Effector memory CD4-positive, alpha-beta T cell (primary cell): Measurements from ENCODE around the gene STIM1.

ENCODE experiments used
- DNase-seq, 3 donors: peaks; one replicate each; pipeline ENCODE4 v3.0.0-alpha.2; 2020
- H3K27ac ChIP-seq: 2 replicates; pipeline ENCODE4 v1.7.0; 2013; ENCODE audit warnings: mild to moderate bottlenecking, low read length, moderate library complexity; ENCODE audit not compliant: insufficient read depth, poor library complexity, severe bottlenecking
- H3K27me3 ChIP-seq: replicated peaks from 2 replicates; pipeline ENCODE4 v1.7.0; 2013; ENCODE audit warnings: mild to moderate bottlenecking, low read length; ENCODE audit not compliant: insufficient read depth, control insufficient read depth, poor library complexity, severe bottlenecking
- H3K36me3 ChIP-seq: 2 replicates; pipeline ENCODE4 v1.7.0; 2013; ENCODE audit warnings: mild to moderate bottlenecking, low read length, moderate library complexity; ENCODE audit not compliant: control insufficient read depth, insufficient read depth
- H3K4me1 ChIP-seq: 2 replicates; pipeline ENCODE4 v1.7.0; 2013; ENCODE audit warnings: low read length, mild to moderate bottlenecking; ENCODE audit not compliant: control insufficient read depth, insufficient read depth, poor library complexity, severe bottlenecking
- H3K4me3 ChIP-seq: 2 replicates; pipeline ENCODE4 v1.7.0; 2013; ENCODE audit warnings: low read length, low read depth, mild to moderate bottlenecking; ENCODE audit not compliant: insufficient read depth, poor library complexity, severe bottlenecking
- H3K9me3 ChIP-seq: 2 replicates; pipeline ENCODE4 v1.7.0; 2013; ENCODE audit warnings: mild to moderate bottlenecking, low read length, moderate library complexity; ENCODE audit not compliant: control insufficient read depth

The STIM1 gene

GRCh38 chr11:3838504-3838903 is 17.0 kb upstream of the STIM1 start:
- H3K4me1 ChIP-seq = peaks cover 58% of the 10 kb centered on the region
- peak overlapping the region; percentile 78 for H3K4me3 ChIP-seq
- H3K9me3 ChIP-seq = no peaks in the 10 kb centered on the region
- no peaks in the 10 kb centered on the region for H3K27me3 ChIP-seq
- peak overlapping the region; percentile 98 for H3K27ac ChIP-seq
- no peak for DNase-seq
- H3K36me3 ChIP-seq = peaks cover 6% of the 10 kb centered on the region

DNA sequence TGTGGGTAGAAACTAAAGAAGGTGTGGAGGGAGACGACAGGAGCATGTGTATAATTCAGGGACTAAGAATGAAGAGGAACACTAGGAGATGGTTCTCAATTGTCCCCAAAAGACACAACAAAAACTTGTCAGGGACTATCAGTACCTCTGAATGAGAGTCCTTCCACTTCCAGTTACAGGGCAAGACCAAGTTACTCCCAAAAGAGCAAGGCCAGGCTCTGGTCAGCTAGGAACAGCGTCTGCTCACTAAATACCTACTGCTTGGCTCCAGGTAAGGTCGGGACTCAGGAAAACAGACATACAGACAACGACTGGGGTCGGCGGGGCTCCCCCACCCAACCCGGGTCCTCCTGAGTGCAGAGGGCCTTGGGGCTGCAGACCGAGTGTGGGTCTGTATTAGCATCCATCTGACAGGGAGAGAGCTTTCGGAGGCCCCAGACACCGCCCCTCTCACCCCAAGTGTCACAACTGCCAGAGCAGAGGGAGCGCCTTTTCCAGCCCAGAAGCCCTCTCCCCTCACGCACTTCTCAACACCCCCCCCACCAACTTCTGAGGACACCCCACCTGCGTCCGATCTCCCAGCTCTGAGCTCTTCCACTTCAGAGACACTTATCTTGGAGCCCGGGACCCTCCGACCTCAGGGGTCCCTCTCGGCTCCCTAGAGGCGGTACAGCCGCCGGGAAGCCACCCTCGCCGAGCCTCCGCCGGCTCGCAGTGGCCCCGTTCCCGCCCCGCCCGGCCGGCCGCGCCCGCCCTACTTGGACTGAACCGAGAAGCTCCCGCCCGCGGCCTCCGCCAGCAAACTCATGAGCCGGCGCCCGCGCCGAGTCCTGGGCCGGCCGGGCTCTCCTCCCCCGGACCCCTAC is 15.2 kb upstream of the STIM1 start:
- DNase-seq = peak in 2 of 3 donors; percentile 25 to 26
- Histone ChIP-seq H3K4me1 (peaks cover 40% of the 10 kb centered on the region), H3K9me3 (no peaks in the 10 kb centered on the region), H3K27ac (peak overlapping the region; percentile 98), H3K36me3 (peaks cover under 1% of the 10 kb centered on the region), H3K27me3 (no peaks in the 10 kb centered on the region), H3K4me3 (peak overlapping the region; percentile 78)

- Histone ChIP-seq H3K27me3 (no peaks in the 10 kb centered on the region), H3K36me3 (no peaks in the 10 kb centered on the region), H3K9me3 (no peaks in the 10 kb centered on the region), H3K4me1 (peaks cover 33% of the 10 kb centered on the region), H3K27ac (peak within 1 kb of the TSS; percentile 98), H3K4me3 (peak within 1 kb of the TSS; percentile 78)
- DNase-seq = peak in 1 of 3 donors; percentile 64
Measured at GRCh38 chr11:3840870-3841425, 14.5 kb upstream of the STIM1 start, which contains the start of gene RHOG. Gene RHOG, minus strand, starts transcription at chr11:3840959. Its CDS starts 12,821 bp downstream, at chr11:3828138.

- Histone ChIP-seq H3K27ac (peak overlapping the region; percentile 98), H3K36me3 (no peaks in the 10 kb centered on the region)
- peak; percentile 89 to 96 (median 92) for DNase-seq
Measured at GRCh38 chr11:3841426-3842350, 13.8 kb upstream of the STIM1 start.

DNA sequence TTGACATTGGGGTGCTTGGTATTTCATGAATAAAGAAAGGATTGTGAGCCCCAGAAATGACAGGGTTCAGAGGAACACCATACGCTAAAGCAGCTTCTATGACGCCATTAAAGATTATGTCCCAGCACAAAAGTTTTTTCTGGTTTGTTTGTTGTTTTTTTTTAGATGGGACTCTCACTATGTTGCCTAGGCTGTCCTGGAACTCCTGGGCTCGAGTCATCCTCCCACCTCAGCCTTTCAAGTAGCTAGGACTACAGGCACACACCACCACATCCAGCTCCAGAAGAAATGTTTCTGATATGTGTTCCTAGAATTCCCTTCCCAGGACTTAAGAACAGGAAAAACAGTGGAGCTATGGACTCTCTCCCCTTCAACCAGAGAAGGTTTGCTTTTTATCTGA is 12.1 kb upstream of the STIM1 start:
- no peaks in the 10 kb centered on the region for H3K36me3 ChIP-seq
- H3K9me3 ChIP-seq = no peaks in the 10 kb centered on the region
- no peak overlapping the region for H3K4me3 ChIP-seq
- DNase-seq = no peak
- H3K27ac ChIP-seq = no peak overlapping the region
- H3K4me1 ChIP-seq = peaks cover 16% of the 10 kb centered on the region
- H3K27me3 ChIP-seq = no peaks in the 10 kb centered on the region

More at GRCh38 chr11:3841426-3842350, 13.8 kb upstream of the STIM1 start:
- Histone ChIP-seq H3K27me3 (no peaks in the 10 kb centered on the region), H3K9me3 (no peaks in the 10 kb centered on the region), H3K4me3 (peak overlapping the region; percentile 78), H3K4me1 (peaks cover 33% of the 10 kb centered on the region)

DNA sequence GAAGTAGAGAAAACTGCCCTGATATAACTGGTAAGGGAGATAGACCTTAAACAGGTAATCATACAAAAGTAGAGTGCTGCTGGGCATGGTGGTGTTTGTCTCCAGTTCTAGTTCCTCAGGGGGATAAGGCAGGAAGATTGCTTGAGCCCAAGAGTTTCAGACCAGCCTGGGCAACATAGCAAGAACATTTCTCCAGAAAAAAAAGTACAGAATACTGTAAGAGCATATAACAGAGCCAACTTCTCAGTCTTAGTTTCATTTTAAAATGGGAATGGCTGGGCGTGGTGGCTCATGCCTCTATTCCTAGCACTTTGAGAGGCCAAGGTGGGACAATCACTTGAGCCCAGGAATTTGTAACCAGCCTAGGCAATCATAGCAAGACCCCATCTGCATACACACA is 10.2 kb upstream of the STIM1 start:
- Histone ChIP-seq H3K4me3 (no peak overlapping the region), H3K27me3 (no peaks in the 10 kb centered on the region), H3K36me3 (no peaks in the 10 kb centered on the region), H3K9me3 (no peaks in the 10 kb centered on the region), H3K27ac (no peak overlapping the region), H3K4me1 (peaks cover 4% of the 10 kb centered on the region)
- DNase-seq = no peak

- DNase-seq = no peak
- peaks cover 4% of the 10 kb centered on the region for H3K4me1 ChIP-seq
- no peak overlapping the region for H3K4me3 ChIP-seq
- H3K27ac ChIP-seq = no peak overlapping the region
- H3K27me3 ChIP-seq = no peaks in the 10 kb centered on the region
- H3K9me3 ChIP-seq = no peaks in the 10 kb centered on the region
- no peaks in the 10 kb centered on the region for H3K36me3 ChIP-seq
Measured at GRCh38 chr11:3845670-3846069, 9.8 kb upstream of the STIM1 start.

GRCh38 chr11:3849297-3849874 is 6.1 kb upstream of the STIM1 start:
- DNase-seq = peak in 1 of 3 donors; percentile 40
- no peaks in the 10 kb centered on the region for H3K36me3 ChIP-seq
- H3K27ac ChIP-seq = no peak overlapping the region
- H3K4me3 ChIP-seq = no peak overlapping the region
- H3K27me3 ChIP-seq = no peaks in the 10 kb centered on the region
- no peaks in the 10 kb centered on the region for H3K9me3 ChIP-seq
- H3K4me1 ChIP-seq = peaks cover 18% of the 10 kb centered on the region

DNA sequence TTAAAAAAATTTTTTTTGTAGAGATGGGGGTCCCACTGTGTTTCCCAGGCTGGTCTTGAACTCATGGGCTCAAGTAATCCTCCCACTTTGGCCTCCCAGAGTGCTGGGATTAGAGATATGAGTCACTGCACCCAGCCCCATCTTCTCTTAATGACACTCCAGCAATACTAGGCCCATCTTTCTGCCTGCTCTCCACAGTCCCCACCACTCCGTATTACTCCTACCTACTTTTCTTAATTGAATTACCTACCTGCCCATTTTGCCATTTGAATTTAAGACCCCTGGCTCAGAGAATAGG is 2.0 kb upstream of the STIM1 start:
- Histone ChIP-seq H3K4me1 (peaks cover 34% of the 10 kb centered on the region), H3K4me3 (no peak overlapping the region), H3K27me3 (no peaks in the 10 kb centered on the region), H3K9me3 (no peaks in the 10 kb centered on the region), H3K36me3 (no peaks in the 10 kb centered on the region), H3K27ac (peak overlapping the region; percentile 89)
- DNase-seq = no peak
